Ovary (tissue), 9 donors: ENCODE data around the gene PTPN18. TPM values are rescaled to one million over a fixed set of nuclear protein-coding genes. Genes with fewer than 3 reads are reported as not detected.

Experiments used
- DNase-seq, 5 donors: peaks; one replicate each; pipeline ENCODE4 v3.0.0-alpha.2; 2019 to 2020
- H3K27ac ChIP-seq, 2 donors: fragments of 200-600 bp; one replicate each; pipeline versions ENCODE4 v1.5.1 to v1.8.0; 2019 to 2022
- H3K27me3 ChIP-seq: fragments of 200-600 bp; one replicate; pipeline ENCODE4 v1.8.0; 2022
- H3K36me3 ChIP-seq: fragments of 200-600 bp; sonication (generic); one replicate; pipeline ENCODE4 v1.5.1; 2019
- H3K4me1 ChIP-seq: one replicate; pipeline ENCODE4 v1.8.1; 2013; ENCODE audit warnings: mild to moderate bottlenecking, moderate library complexity; ENCODE audit not compliant: insufficient read depth
- H3K4me3 ChIP-seq: fragments of 200-600 bp; sonication (generic); one replicate; pipeline ENCODE4 v1.5.1; 2017
- H3K9me3 ChIP-seq, 2 donors: fragments of 200-600 bp in 1 of 2; sonication (generic) in 1 of 2; one replicate each; pipeline versions ENCODE4 v1.5.1 to v1.8.1; 2013 to 2019; ENCODE audit warnings: mild to moderate bottlenecking in 1 of 2, moderate library complexity in 1 of 2
- CTCF ChIP-seq, 3 donors: fragments of 450-650 bp in 2 of 3; fragments of 200-600 bp in 1 of 3; IDR thresholded peaks; one replicate each; pipeline versions ENCODE4 v1.5.1 to v1.8.0; 2016 to 2022; ENCODE audit warnings: antibody characterized with exemption in 3 of 3, mild to moderate bottlenecking in 1 of 3
- EP300 ChIP-seq: sonication (generic); formaldehyde crosslinking; IDR thresholded peaks from one replicate; pipeline ENCODE4 v1.6.1; 2017; ENCODE audit warnings: antibody characterized with exemption
- POLR2A ChIP-seq: fragments of 450-650 bp; IDR thresholded peaks from one replicate; pipeline ENCODE4 v1.6.1; 2017; ENCODE audit warnings: antibody characterized with exemption, mild to moderate bottlenecking, moderate library complexity
- WGBS, 3 donors: extraction: QIAGEN DNeasy Blood & Tissue Kit in 1 of 3; methylation state at CpG; one replicate each; pipeline versions ENCODE4 v1.1.5 to v1.1.7; 2013 to 2017; 5-methylcytosine and 5-hydroxymethylcytosine counted together
- intact Hi-C, 4 donors: fragments of 100-400 bp; cut with DNase I; formaldehyde crosslinking; loops; one replicate each; pipeline versions ENCODE4 v1.11.0 to v1.15.1; 2022 to 2023
- polyA plus RNA-seq, 2 donors: library from polyadenylated mRNA; stranded (reverse); fragments of 200-250 nt in 1 of 2; fragments of 350-450 nt in 1 of 2; fragmentation: Illumina TruSeq in 1 of 2; extraction: RNeasy Lipid Tissue Mini Kit (QIAGEN cat#74804) in 1 of 2; gene quantifications; one replicate each; pipeline ENCODE4 v1.2.3, GENCODE V29; 2013 to 2014
- total RNA-seq, 7 donors: library from RNA; depleted of rRNA in 2 of 7; stranded (reverse); fragments of >200 nt in 2 of 7; fragmentation: NEBNext Ultra II Directional in 3 of 7; extraction: Animal tissue kit (Norgen Biotek cat#: 25700) in 3 of 7; gene quantifications; one replicate each; pipeline versions ENCODE4 v1.1.0 to v1.2.4, GENCODE V29; 2016 to 2023
- donor health status: DM: no; HTN: no; CAD: no; lungs with moderate emphysema.
- donor health status: DM: no; HTN: no; CAD: no.
- donor health status: Bipolar disorder and iron deficiency.
- donor health status: DM: yes; HTN: yes; CAD: no.
- donor health status: DM: no; HTN: no; CAD: no.
- donor health status: DM: yes; HTN: yes; CAD: no.

PTPN18 gene
- total and polyA plus RNA-seq, 9 donors = 22.2 to 62.6 (median 30.8) TPM

GRCh38 chr2:130381619-130382018 is 25.8 kb downstream of the PTPN18 start:
- no peaks in the 10 kb centered on the region for H3K27me3 ChIP-seq
- H3K36me3 ChIP-seq = no peaks in the 10 kb centered on the region
- intact Hi-C loops = no loop called here
- no peaks in the 10 kb centered on the region for H3K9me3 ChIP-seq
- H3K4me3 ChIP-seq = no peak overlapping the region
- DNase-seq = no peak
- H3K27ac ChIP-seq = no peak overlapping the region
- H3K4me1 ChIP-seq = no peaks in the 10 kb centered on the region
- TF ChIP-seq EP300 = no peak
- 88 to 93% (median 91%) methylated on average over 4 of the region's 4 CpGs for WGBS, 3 donors

- TF ChIP-seq CTCF (IDR thresholded peaks at IDR 0.05) = no peak
- TF ChIP-seq POLR2A = no peak
- Histone ChIP-seq H3K27me3 (no peaks in the 10 kb centered on the region), H3K4me3 (no peak overlapping the region), H3K4me1 (no peaks in the 10 kb centered on the region), H3K36me3 (no peaks in the 10 kb centered on the region), H3K9me3 (no peaks in the 10 kb centered on the region), H3K27ac (no peak overlapping the region)
- 93 to 99% (median 95%) methylated on average over 8 of the region's 8 CpGs for WGBS, 3 donors
- DNase-seq = no peak
- intact Hi-C loops = no loop called here
Measured at GRCh38 chr2:130382313-130382917, 26.6 kb downstream of the PTPN18 start.

- Histone ChIP-seq H3K36me3 (no peaks in the 10 kb centered on the region), H3K27me3 (no peaks in the 10 kb centered on the region), H3K4me1 (peaks cover 2% of the 10 kb centered on the region), H3K9me3 (no peaks in the 10 kb centered on the region), H3K27ac (no peak overlapping the region), H3K4me3 (no peak overlapping the region)
- DNase-seq = no peak
- intact Hi-C loops = no loop called here
- 60 to 82% (median 63%) methylated on average over 3 of the region's 3 CpGs for WGBS, 3 donors
- TF ChIP-seq CTCF (IDR thresholded peaks at IDR 0.05) = no peak
- no peak for TF ChIP-seq EP300
- no peak for TF ChIP-seq POLR2A
Measured at GRCh38 chr2:130385709-130386108, 29.9 kb downstream of the PTPN18 start.

- Histone ChIP-seq H3K36me3 (no peaks in the 10 kb centered on the region), H3K9me3 (no peaks in the 10 kb centered on the region), H3K27ac (no peak overlapping the region), H3K27me3 (no peaks in the 10 kb centered on the region), H3K4me1 (peaks cover 3% of the 10 kb centered on the region), H3K4me3 (no peak overlapping the region)
- TF ChIP-seq POLR2A (no peak), CTCF (IDR thresholded peaks at IDR 0.05) (no peak), EP300 (no peak)
- DNase-seq = no peak
- intact Hi-C loops = no loop called here
- 17 to 40% (median 31%) methylated on average over 4 of the region's 4 CpGs for WGBS, 3 donors
Measured at GRCh38 chr2:130387071-130387400, 31.2 kb downstream of the PTPN18 start.

- Histone ChIP-seq H3K4me1 (peaks cover 3% of the 10 kb centered on the region), H3K9me3 (no peaks in the 10 kb centered on the region), H3K36me3 (no peaks in the 10 kb centered on the region), H3K4me3 (no peak overlapping the region), H3K27ac (no peak overlapping the region), H3K27me3 (no peaks in the 10 kb centered on the region)
- no peak for DNase-seq
- intact Hi-C loops = no loop called here
- 47 to 83% (median 73%) methylated on average over 4 of the region's 4 CpGs for WGBS, 3 donors
- TF ChIP-seq POLR2A (no peak), EP300 (no peak), CTCF (IDR thresholded peaks at IDR 0.05) (no peak)
Measured at GRCh38 chr2:130387804-130388203, 31.9 kb downstream of the PTPN18 start.
